Measurements from ENCODE around the gene YJEFN3.
A peak's percentile ranks its signal among the peaks of the same experiment; 100 is the strongest.

YJEFN3 gene

GRCh38 chr19:19524053-19524452, 4.7 kb upstream of the YJEFN3 start:
- no peak for DNase-seq (ENCODE audit: low spot score)

DNA sequence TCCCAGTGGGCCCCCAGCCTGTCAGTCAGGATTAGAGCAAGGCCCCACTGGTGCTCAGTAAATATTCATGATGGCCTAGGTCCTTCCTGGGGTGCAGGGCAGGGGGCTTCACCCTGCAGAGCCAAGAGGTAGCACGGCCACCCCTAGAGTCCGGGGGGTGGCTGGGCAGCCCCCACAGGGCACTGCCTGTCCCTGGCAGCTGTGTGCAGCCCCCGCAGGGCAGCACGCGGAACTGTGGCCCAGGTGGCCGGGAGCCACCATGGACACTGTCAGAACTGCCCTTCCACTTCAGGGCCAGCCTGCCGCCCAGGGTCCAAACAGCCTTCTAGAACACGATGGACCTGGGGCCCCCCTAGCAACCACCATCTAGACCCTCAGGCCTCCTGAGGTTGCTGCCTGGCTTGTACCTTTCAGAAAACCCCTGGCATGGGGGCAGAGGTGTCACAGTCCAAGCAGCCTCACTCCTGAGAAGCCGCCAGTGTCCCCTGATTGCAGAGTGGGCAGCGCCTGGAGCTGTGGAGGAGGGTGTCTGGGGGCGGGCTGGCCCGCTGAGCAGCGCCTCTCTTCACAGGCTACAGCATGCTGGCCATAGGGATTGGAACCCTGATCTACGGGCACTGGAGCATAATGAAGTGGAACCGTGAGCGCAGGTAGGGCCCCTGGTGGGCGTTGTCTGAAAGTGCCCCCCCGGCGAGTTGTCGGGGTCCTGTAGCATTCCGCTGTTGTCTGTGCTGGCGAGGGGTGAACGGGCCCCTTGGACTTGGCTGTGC, 2.9 kb upstream of the YJEFN3 start:
- no peak for DNase-seq (ENCODE audit: low spot score)

GRCh38 chr19:19526581-19527370, 1.9 kb upstream of the YJEFN3 start:
- no peak for DNase-seq (ENCODE audit: low spot score)

DNA sequence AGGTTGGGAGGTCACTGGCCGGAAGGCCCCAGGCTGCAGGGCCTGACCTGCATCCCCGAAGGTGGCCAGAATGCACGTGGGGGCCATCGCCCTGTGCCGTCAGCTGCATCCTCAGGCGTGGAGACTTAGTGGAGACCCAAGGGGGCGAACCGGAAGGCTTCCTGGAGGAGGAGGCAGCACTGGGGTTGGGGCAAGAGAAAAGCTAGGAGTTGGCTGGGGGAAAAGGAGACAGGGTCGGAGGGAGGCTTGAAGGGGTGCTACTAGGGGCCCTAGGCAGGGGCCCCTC, 1.4 kb upstream of the YJEFN3 start:
- no peak for DNase-seq (ENCODE audit: low spot score)

DNA sequence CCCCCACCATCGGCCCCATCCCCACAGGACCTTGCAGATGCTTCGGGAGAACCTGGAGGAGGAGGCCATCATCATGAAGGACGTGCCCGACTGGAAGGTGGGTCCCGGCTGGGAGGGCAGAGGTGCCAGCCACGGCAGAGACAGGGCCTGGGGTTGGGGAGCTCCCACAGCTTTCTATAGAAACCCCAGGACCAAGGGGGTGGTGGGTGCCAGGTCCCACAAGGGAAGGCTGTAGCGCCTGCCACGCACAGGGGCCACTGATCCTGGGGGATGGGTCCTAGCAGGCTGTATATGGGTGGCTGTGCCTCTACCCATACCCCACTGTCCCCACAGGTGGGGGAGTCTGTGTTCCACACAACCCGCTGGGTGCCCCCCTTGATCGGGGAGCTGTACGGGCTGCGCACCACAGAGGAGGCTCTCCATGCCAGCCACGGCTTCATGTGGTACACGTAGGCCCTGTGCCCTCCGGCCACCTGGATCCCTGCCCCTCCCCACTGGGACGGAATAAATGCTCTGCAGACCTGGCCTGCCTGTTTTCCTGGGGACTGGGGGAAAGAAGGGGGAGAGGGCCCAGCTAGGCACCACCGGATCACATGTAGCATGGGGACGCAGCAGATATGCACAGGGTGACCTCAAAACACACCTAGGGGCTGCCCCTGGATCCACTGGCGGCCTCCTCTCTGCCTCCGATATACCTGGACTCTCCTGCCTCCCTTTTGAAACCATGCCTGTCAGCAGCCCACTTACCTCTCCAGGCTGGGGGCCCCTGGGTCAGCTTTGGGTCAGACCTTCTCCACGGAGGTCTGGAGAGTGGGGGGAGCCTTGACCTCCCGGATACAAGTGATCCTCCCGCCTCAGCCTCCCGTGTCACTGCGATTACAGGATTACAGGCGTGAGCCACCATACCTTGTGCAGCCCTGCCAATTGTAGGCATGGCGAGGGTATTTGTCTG, 761 bp upstream of the YJEFN3 start:
- no peak for DNase-seq (ENCODE audit: low spot score)

- no peak for DNase-seq (ENCODE audit: low spot score)
Measured at GRCh38 chr19:19529783-19530422, 1.2 kb downstream of the YJEFN3 start.

- DNase-seq (ENCODE audit: low spot score): no peak
Measured at GRCh38 chr19:19530423-19530804, 1.7 kb downstream of the YJEFN3 start.

DNA sequence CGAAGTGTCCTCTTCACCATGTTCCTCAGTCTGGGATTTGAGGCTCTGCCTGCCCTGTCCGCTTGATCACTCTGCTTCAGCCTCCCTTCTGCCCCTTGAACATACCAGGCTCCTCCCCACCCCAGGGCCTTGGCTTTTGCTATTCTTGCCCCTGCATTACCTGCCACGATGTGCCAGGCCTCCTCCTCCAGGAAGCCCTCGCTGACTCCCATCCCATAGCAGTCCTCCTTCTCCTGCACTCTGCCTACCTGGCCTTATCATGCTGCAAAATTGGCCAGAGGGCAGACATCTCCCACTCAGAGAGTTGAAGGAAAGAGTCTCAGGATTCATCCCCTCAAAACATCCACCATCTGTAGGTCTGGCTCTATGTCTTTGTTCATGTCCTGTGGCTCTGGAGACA, 2.2 kb downstream of the YJEFN3 start:
- DNase-seq (ENCODE audit: low spot score): no peak

DNA sequence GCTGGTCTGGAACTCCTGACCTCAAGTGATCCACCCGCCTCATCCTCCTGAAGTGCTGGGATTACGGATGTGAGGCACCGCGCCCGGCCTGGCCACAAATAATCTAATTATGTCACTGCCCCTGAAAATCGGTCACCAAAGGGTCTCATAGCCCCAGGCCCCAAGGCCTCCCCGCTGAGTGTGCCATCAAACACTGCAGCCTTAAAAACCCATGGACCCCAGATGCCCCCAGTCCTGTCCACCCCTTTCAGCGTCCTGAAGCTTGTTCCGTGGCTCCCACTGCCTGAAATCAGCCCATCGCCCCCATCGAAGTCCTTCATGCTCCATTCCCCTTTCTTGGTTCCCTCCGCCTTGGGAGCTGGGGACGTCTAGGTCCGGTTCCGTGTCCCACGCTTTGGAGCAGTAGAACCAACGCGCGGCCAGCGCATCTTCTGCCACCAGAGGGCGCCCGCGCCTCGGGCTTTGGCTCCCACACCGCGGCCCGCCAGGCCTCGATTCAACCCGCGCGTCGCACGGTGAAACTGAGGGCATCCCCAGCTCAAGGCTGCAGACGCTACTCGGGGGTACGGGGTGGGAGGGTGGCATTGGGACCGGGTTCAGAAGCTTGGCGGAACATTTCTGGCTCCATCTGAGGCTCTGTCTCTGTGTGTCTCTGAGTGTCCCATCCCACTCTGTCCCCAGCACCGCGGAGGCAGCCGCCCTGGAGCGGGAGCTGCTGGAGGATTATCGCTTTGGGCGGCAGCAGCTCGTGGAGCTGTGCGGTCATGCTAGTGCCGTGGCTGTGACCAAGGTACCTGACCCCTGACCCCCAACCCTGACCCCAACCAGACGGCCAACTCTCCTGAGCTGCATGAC, 3.5 kb downstream of the YJEFN3 start:
- DNase-seq (ENCODE audit: low spot score): peak; percentile 53

- no peak for DNase-seq (ENCODE audit: low spot score)
Measured at GRCh38 chr19:19532806-19533701, 4.3 kb downstream of the YJEFN3 start.

DNA sequence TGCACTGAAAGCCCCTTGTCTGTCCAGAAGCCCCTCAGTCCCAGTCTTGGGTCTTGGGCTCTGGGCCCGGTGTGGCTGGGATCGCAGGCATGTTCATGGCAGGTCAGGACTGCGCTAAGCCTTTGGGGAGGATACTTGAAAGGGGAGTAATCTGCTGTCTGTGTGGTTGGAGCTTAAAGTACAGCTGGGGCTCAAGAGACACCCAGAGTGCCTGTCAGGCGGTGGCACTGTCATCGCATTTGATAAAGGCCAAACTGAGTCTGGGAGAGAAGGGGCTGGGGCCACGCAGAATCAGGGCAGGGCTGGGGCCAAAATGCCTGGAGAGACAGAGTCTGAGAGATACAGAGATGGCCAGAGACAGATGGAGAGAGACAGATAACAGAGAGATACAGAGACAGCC, 5.1 kb downstream of the YJEFN3 start:
- no peak for DNase-seq (ENCODE audit: low spot score)

- no peak for DNase-seq (ENCODE audit: low spot score)
Measured at GRCh38 chr19:19534556-19535265, 6.0 kb downstream of the YJEFN3 start.

DNA sequence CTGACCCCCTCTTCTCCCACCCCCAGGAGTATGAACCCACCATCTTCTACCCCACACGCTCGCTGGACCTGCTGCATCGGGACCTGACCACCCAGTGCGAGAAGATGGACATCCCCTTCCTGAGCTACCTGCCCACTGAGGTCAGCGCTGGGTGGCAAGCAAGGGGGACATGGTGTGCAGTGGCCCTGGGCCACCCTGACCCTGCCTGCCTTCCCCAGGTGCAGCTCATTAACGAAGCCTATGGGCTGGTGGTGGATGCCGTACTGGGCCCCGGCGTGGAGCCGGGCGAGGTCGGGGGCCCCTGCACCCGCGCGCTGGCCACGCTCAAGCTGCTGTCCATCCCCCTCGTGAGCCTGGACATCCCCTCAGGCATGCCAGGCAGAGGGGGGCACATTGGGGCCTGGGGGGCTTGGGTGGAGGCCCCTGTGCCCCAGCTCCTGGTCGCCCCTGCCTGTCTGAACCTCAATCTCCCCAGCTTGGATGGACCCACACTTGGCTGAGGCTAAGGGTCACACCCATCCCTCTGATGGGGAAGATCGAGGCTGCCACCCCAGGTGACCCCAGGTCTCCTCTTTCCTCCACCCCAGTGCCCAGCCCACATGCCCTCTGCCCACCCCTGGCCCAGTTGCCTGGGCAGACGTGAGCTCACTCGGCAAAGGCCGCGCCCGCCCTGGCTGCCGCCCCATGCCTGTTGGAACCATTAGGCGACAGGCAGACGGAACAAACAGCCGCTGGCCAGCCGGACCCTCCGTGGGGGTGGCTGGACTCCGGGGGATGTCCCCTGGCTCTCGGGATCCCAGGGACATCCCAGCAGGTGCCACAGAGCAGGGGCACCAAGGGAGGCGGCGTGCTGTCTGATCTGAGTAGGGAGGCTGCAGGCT, 6.8 kb downstream of the YJEFN3 start:
- DNase-seq (ENCODE audit: low spot score): no peak

DNA sequence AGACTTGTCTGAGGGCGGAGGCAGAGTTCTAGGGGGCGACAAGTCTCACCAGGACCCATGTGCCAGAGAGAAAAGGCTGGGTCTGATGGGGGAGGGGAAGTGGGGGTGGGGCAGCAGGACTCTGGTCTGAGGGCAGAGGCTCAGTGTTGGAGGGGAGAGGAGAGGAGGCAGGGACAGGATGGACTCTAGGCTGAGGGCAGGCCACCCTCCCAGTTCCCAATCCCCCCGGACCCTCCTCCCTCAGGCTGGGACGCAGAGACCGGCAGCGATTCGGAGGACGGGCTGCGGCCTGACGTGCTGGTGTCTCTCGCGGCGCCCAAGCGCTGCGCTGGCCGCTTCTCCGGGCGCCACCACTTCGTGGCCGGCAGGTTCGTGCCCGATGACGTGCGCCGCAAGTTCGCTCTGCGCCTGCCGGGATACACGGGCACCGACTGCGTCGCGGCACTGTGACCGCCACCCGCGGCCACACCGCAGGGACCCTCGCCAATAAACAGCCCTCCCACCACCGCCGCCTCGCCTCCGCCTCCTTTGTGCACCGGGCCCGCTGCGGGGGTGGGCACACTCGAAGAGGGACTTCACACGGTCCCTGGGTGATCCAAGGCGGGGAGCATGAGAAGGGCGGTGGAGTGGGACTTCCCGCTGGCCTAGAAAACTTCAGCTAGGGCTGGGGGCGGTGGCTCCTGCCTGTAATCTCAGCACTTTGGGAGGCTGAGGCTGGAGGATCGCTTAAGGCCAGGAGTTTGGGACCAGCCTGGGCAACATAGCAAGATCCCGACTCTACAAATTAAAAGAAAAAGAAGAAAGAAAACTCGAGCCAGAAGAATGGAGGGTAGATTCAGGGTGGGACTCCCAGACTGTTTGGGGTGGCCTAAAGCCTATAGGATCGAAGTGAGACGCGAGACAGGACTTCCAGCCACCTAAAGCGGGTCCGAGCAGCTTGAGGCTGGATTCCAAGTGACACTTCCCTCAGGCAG, 8.7 kb downstream of the YJEFN3 start:
- peak; percentile 25 for DNase-seq (ENCODE audit: low spot score)

GRCh38 chr19:19538061-19538784, 9.5 kb downstream of the YJEFN3 start, which contains the start of gene CILP2:
Gene CILP2 (plus strand): TSS chr19:19538265. CDS start chr19:19538350, 85 bp downstream.
- DNase-seq (ENCODE audit: low spot score): no peak

GRCh38 chr19:19538785-19539166, 10.1 kb downstream of the YJEFN3 start:
- DNase-seq (ENCODE audit: low spot score): no peak

DNA sequence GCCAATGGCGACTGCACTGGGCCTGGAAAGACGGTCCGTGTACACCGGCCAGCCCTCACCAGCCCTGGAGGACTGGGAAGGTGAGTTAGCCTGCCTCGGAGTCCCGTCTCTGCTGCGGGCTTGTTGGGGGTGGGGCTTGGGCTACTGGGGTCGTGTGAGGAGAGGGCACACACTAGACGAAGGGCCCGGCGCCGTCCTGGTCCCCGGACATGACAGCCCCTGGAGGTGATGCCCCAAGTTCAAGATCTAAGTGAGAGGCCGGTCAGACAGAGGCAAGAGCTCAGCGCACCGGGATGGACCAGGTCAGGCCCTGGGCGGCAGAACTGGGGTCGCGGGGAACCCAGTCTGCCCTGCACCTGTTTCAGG, 11.0 kb downstream of the YJEFN3 start:
- no peak for DNase-seq (ENCODE audit: low spot score)
